Muscle of back (tissue), 11 donors: ENCODE data around the gene RGS10. TPM values are rescaled to one million over a fixed set of nuclear protein-coding genes. Genes with fewer than 3 reads are reported as not detected.
A peak's percentile ranks its signal among the peaks of the same experiment; 100 is the strongest.

Source experiments
- DNase-seq, 3 donors: peaks; one replicate each; pipeline versions ENCODE4 v3.0.0 to v3.0.0-alpha.2; 2013
- polyA plus RNA-seq, 10 donors: library from polyadenylated mRNA; unstranded; fragments of 120-200 nt; gene quantifications; one replicate each; pipeline ENCODE4 v1.2.1, GENCODE V29; 2013; ENCODE audit not compliant: insufficient read length in 10 of 10

Gene RGS10
- polyA plus RNA-seq, 10 donors = 38.6 to 70.8 (median 44.0) TPM

DNA sequence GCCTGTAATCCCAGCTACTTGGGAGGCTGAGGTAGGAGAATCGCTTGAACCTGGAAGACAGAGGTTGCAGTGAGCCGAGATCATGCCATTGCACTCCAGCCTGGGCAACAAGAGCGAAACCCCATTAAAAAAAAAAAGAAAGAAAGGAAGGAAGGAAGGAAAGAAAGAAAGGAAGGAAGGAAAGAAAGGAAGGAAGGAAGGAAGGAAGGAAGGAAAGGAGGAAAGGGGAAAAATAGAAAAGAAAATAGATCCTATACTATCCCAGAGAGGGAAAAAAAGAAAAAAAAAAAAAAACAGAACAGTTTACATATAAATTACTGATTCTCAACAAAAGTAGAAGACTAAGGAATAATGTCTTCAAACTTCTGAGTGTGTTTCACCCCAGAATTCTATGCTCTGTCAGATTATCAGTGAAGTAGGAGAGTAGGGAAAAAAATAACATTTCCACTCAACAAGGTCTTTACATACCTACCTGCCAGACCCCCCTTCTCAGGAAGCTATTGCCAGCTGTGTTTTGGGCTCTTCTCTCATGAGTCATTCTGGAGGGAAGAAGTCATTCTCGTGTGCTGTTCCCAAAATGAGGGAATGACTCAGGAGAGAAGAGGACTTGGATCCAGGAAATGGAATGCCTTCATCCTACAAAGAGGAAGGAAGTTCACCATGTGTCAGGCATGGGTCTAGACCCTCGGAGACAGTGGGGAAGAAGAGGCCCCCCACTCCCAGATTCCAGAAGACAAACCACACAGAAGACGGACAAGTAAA, 20.9 kb downstream of the RGS10 start:
- DNase-seq = peak in 1 of 3 donors; percentile 80

DNA sequence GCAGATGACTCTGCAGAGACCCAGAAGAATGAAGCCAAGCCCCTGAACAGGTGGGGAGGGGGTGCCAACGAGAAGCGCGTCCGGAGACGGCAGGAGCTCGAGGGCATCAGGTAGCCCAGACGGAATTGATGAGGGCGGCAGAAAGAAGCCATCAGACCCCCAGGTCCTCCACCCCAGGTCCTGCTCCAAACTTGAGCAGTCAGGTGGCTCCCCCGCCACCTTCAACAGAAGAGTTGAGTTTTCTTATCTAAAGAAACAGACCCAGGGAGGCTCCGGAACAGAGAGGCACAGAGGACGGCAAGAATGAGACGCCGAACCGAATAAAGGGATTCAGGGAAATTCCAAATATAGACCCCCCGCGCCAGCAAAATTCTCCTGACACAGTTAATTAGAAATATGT, 22.2 kb downstream of the RGS10 start:
- DNase-seq = no peak

DNA sequence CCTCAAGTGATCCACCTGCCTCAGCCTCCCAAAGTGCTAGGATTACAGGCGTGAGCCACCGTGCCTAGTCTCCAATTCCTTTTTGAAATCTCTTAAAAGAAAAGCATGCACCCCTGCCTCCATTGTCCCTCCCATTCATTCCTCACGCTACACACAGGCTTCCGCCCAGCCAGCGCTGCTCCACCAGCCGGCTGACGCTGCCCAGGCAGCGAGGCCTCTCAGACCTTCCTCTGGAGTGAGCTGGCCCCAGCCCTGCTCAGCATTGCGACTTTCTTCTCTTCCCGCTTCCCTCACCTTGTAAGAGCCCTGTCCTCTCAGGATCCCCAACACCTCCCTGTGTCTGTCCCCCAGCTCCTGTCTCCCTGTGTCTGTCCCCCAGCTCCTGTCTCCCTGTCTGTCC, 23.6 kb downstream of the RGS10 start:
- no peak for DNase-seq

DNA sequence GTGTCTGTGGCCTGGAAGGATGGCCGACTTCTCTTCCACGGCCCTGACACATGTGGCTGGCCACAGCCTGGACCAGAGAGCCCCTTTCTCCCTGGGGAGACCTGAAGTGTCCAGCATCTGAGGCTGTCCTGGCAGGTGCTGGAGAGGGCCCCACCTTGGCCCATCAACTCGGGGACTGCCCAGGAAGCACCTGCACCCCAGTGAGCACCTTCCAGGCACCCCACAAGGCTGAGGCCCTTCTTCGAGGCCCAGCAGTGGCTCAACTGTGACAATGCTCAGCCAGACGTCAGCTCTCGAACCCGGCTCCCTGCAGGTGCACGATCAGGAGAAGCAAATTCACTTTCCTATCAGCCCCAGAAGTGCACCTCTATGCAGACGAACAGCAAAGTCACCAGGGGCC, 24.3 kb downstream of the RGS10 start:
- no peak for DNase-seq

DNA sequence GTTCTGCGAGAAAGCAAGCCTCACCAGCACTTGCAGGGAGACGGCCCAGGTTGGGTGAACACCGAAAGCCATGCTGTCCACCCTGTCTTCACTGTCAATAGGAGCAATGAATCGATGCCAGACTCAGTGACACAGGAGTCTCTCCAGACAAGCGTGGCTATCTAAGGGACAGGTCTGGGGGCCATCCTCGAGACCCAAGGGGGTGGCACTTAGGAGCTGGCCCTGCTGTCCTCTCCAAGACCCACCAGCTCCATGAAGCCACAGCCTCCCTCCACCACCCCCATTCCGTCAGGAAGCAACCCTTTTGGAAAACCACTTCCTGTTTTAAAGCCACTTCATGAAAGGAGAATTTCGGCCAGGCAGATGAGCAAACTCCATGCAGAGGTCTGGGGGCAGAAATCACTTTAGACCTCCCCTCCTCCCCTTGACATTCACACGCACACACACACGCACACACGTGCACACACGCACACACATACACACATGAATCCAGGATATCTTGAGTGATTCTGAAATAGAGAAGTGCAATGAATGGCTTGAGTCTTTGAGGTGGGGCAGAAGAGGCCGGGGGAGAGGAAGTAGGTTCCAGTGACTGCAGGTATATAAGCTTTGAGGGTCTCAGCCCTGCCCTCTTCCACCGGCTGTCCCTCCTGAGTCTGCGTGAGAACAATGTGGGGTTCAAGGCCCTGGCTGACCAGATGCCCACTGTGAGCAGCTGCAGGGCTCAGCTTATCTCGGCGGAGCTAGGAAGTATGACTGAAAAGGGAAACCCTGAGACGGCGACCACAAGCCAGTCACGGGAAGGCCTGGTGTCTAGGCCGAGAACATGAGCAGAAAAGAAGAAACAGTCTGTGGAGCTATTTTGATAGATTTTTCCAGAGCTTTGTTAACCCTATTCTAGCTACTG, 25.0 kb downstream of the RGS10 start:
- peak in 1 of 3 donors; percentile 56 for DNase-seq

DNA sequence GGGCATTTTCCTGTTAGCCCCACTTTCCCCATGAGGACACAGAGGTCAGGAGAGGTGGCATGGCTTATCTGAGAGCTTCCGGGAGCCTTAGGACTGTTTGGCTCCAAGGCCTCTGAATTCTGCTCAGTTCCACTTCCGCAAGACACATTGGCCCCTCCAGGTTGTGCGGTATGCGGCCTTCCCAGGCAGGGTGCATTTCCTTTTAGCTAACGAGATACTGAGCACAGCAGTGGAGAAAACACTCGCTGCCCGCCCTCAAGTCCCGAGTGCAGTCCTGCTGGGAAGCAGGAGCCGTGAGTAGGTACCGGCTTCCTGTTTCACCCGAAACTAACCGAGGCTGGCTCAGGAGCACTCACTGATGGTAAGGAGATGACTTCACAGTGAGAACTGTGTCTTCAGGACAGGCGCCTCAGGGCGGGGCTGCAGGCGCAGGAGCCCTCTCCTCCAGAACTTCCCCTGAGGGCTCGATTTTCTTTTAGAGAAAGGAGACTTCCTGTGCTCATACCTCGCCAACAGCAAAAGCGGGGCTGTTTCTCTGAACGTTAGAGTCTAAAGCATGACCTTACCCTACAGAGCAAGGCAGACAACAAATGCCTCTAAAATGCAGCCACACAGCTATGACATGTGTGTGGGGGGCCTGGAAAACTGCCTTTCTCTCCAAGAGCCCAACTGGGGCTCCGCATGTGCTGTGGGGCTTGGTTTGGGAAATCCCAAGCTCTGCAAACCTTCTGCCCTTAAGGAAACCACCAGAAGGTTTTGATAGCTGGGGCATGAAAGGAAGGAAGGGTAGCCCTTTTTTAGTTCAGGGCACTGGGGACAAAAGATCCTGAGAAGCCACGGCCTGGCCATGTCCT, 25.9 kb downstream of the RGS10 start:
- peak in 1 of 3 donors; percentile 60 for DNase-seq

DNA sequence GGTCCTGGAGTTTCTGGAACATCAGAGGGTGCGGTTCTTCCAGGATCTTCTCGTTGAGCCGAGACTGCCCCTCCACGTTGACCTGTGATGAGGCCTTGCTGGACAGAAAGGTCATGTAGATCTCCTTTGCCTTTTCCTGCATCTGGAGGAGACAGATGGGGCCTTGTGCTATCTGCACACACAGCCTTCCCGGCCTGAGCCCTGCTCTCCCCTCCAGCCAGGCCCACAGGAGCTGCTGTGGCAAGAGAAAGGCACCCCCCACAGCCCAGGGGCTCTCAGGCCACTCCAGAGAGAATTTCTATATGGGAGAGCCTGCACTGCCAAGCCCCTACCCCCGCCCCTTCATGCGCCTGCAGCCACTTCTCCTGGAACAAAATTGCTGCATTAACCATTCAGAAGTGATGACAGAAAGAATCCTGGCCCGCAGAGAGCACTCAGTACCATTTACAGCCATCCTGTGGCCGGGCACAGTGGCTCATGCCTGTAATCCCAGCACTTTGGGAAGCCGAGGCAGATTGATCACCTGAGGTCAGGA, 26.9 kb downstream of the RGS10 start:
- no peak for DNase-seq

DNA sequence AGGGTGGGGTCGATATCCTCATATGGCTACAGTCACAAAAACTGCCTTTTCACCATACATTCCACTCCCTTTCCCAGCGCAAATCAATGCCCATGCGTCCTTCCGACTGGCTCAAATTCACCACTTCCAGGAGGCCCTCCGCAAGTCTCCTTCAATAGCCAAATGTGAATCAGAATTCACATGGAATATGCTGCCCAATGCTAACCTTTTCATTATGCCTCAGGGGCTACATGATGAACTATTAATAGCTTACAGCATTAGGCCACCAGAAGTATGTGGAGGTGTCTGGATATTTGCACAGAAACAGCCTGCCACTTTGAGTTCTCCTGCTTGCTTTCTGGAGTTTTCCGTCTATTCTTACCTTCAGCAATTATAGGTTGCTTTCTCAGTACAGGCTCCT, 27.7 kb downstream of the RGS10 start:
- DNase-seq = no peak

DNA sequence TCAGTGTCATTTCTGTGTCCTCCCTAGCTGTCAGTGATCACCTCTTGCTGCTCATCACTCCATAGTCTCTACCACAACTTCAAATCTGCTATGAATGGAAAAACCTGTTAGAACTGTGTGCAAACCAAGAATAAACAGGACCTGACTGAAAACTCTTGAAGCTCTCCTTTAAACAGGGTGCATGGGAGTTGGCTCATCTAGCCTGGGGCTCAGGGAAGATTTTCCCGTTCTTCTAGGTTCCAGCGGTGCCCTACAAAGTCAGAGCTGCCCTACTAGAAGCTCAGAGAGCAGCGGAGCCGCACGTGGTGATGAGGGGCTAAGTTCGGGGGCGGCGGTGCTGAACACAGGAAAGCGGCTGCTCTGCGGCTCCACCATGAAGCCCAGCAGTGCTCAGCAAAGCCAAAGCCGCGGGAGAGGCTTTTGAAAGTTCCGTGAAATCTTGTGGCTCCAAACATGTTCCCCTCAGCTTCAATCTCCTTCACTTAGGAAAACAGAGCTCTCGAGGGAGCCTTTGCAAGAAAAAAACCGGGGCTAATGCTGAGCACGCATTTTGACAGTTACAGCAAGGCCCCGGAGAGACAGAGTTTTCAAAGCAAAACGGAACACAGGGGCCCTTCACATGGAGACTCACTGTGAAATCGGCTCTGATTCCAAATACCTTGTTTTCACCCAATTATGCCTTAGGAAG, 30.5 kb downstream of the RGS10 start:
- DNase-seq = no peak

DNA sequence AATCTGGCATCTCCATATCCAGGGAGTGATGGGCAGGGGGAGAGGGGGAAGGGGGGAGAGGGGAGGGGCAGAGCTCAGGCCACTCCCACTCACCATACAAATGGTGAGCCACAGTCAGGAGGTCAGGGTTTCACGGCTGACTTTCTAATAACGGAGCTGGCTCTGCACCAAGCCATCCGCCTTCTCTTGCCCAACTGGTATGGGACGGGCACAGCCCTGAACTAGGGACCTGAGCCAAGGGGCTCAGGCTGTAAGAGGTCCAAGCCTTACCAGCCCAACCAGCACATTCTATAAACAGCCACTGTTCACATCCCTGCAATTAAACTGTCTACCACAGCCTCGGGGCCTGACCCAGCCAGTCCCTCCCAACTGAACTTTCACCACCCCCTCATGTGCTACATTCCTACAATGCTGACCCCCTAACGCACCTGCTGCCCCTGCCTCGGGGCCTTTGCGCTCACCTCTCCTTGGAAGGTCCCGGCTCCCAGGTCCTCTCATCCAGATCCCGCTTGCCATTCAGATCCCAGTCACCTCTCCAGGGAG, 32.5 kb downstream of the RGS10 start:
- DNase-seq = peak; percentile 67 to 74 (median 68)

DNA sequence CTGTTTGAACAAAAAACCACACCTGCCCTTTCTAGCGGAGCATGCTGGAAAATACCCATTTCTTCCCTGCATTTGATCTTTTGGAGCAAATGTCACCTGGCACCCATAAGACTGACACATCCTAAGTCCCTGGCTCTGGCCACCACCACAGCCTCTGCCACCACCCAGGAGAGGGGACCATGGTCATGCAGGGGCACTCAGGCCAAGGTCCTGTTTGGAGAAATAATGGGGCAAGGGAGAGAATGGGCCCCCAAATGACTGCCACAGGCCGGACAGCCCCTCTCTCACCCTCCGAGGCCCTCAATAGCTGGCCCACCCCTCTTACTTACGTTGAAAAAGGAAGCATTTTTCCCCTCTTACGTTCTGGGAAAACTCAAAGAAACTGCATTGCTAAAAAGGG, 35.4 kb downstream of the RGS10 start:
- DNase-seq = no peak

DNA sequence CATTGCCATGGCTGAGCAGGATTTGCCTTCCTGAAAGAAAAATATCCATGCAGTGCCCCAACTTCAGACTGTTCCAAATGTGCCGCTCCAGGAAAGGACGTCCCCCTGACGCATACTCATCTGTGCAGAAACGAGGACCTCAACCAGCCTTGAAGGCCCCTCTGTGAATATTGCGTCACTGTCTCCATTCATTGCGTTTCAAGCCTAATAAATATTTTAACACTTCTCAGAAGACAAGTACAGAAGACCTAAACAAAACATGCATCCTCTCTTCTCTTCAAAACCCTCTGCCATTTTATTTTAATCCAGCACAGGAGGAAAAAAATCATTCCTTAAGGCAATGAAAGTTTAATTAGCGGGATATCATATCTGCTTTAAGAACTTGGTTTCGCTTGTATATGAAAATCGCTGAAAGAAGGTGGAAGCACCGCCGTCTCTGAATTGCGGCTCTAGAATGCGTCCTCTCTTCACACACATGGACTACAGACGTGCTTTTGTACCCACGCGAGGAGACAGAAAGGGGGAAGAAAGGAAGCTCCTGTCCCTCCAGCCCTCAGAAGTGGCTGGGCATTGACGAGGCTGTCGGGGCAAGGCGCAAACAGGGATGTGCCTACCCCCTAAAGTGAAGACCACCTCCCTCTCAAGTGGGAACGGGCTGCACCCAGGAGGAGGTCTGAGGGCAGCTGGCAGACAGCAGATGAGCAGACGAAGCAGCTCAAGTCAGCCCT, 36.8 kb downstream of the RGS10 start:
- peak in 1 of 3 donors; percentile 31 for DNase-seq

DNA sequence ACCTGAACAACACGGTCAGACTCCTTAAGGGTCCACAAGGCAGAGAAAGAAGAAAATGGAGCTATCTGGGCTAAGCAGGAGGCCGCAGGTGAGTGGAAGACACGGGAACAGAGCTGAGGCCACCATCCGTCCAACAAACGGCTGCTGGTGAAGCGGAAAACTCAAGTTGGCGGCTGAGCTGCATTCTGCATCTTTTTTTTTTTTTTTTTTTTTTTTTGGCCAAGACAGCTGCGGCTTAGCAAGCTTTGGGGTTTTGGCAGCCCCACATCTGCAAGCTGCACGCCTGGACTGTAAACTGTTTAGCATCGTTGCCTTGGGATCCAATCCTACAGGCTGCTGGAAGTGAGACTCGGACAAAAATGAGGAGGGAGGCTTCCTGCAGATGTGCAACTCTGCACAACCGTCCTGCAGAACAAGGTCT, 37.4 kb downstream of the RGS10 start:
- peak; percentile 87 to 96 (median 94) for DNase-seq

DNA sequence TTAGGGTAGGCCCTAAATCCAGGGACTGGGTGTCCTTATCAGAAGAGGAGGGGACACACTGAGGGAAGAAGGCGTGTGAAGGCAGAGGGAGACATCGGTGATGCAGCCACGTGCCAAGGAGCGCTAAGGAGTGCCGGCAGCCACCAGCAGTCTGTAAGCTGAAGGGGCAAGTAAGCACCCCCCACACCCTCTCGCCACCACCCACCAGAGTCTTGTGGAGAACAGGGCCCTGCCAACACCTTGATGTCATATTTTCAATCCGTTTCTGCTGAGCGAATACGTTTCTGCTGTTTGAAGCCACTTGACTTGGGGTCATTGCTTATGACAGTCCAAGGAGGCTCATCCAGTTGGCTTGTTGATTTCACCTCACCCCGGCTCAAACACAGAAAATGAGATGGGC, 37.9 kb downstream of the RGS10 start:
- DNase-seq = no peak

DNA sequence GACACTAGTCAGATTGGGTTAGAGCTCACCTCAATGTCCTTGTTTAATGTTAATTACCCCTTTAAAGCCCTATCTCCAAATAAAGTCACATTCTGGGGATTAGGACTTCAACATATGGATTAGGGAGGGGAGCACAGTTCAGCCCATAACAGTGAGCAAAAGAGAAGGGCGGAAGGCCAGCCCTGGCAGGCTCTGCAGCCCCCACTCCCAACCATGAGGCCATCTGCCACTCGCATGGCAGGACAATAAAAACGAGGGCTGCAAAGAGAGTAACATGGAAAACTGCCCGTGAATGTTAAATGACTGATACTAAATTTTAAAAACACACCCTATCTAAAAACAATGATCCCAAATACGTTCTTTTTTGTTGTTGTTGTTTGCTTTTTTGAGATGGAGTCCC, 38.7 kb downstream of the RGS10 start:
- DNase-seq = no peak

DNA sequence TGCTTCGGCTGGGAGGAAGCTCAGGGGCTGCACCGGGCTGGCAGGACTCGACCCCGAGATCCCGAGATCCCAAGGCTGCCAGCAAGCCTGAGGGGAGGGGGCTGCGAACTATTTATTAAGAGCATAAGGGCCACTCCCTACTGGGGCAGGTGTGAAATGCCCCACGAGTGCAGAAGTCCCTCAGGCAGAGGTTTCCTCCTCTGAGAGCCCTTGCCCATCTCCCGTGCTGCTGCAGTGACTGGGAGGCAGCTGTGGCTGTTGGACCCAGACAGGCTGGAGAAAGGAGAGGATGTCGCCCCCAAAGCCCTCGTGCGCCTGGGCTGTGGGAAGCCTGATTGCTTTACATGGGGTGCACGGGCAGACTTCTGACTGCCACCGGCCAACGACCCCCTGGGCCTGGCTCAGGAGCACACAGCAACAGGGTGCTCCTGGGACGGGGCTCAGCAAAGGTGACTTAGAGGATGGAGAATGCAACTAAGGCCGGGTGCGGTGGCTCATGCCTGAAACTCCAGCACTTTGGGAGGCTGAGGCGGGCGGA, 39.8 kb downstream of the RGS10 start:
- DNase-seq = no peak

DNA sequence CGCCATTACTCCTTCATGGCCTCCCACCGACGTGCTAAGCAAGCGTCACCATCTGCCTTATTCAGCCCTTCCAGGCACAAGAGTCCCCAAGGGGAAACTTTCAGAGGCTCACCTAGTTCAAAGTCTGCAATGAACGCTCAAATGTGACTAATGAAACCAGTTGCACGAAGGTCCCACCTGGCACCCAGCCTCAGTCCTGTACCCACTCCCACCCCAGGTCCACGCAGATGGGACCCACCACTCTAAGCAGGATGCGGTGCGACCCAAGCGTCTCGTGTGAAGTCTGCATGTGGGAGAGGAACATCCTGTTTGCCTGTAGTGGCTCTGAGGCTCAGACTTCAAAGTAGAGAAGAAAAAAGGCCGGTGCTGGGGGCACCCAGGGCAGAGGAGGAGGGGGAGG, 40.3 kb downstream of the RGS10 start:
- no peak for DNase-seq

DNA sequence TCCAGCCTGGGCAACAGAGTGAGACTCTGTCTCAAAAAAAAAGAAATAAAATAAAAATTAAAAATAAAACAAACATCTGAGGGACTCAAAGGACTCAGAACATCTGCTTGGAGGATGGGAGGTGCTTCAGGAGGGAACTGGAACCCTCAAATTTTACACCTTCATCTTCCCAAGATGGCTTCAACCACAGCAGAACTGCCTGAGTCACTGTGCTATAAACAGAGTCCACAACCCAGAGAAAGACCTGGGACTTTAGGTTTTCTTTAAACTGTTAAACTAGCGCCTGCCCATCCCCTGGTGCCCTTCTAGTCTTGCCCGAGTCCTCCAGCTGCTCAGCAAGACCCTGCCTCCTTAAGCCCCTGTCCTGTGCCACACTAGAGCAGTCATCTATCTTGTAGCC, 40.8 kb downstream of the RGS10 start:
- no peak for DNase-seq

DNA sequence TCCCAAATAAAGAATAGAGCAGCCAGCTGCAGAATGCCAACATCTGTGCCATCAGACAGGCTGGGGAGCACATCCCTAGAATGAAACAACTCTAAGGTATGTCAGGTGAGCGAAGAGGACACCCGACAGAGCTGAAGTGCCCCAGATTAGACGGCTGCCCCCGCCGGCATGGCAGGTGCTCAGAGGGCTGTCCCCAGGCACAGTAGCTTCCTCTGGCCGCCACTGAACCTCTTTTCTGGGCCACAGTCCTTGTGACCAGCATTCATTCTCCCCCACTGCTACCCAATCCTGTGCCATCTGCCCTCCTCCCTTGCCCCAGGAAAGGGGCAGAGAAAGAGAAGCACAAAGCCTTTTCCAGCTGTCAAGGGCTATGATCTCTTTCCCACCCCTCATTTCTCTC, 41.7 kb downstream of the RGS10 start:
- DNase-seq = no peak
